ENCODE results near the gene MRAP2. TPM values are rescaled to one million over a fixed set of nuclear protein-coding genes. Genes with fewer than 3 reads are reported as not detected.
"Not testable (repeated sequence)": the region's sequence is repeated elsewhere in the genome, so short reads cannot be mapped to it uniquely, and the experiment has no call there.

Gene MRAP2
- polyA plus RNA-seq, 3 donors = 2.6 to 3.5 (median 3.4) TPM

- DNase-seq (ENCODE audit: low read depth in 3 of 3, low spot score in 2 of 3) = no peak
Measured at GRCh38 chr6:84118191-84118590, 84.6 kb downstream of the MRAP2 start.

GRCh38 chr6:84119277-84119676, 85.7 kb downstream of the MRAP2 start:
- DNase-seq (ENCODE audit: low read depth in 3 of 3, low spot score in 2 of 3) = no peak

- DNase-seq (ENCODE audit: low read depth in 3 of 3, low spot score in 2 of 3) = no peak
Measured at GRCh38 chr6:84123186-84123585, 89.6 kb downstream of the MRAP2 start.

GRCh38 chr6:84129588-84129987, 96.0 kb downstream of the MRAP2 start:
- DNase-seq (ENCODE audit: low read depth in 3 of 3, low spot score in 2 of 3) = not testable (repeated sequence)

- not testable (repeated sequence) for DNase-seq (ENCODE audit: low read depth in 3 of 3, low spot score in 2 of 3)
Measured at GRCh38 chr6:84133385-84133784, 99.8 kb downstream of the MRAP2 start.

- DNase-seq (ENCODE audit: low read depth in 3 of 3, low spot score in 2 of 3) = no peak
Measured at GRCh38 chr6:84135291-84135690, 101.7 kb downstream of the MRAP2 start.

- no peak for DNase-seq (ENCODE audit: low read depth in 3 of 3, low spot score in 2 of 3)
Measured at GRCh38 chr6:84136364-84137050, 102.9 kb downstream of the MRAP2 start.

GRCh38 chr6:84137051-84137375, 103.4 kb downstream of the MRAP2 start:
- no peak for DNase-seq (ENCODE audit: low read depth in 3 of 3, low spot score in 2 of 3)

- no peak for DNase-seq (ENCODE audit: low read depth in 3 of 3, low spot score in 2 of 3)
Measured at GRCh38 chr6:84137989-84138575, 104.5 kb downstream of the MRAP2 start.

- no peak for DNase-seq (ENCODE audit: low read depth in 3 of 3, low spot score in 2 of 3)
Measured at GRCh38 chr6:84139311-84139710, 105.7 kb downstream of the MRAP2 start.

Other genes with a start within 250 kb of the MRAP2 start
- gene RIPPLY2, start 180.4 kb upstream of the MRAP2 start, polyA plus RNA-seq (ENCODE audit: insufficient read length in 3 of 3) = under 1 TPM in 1 of 3 donors, not detected in 2; 0.10 TPM
- 10 to 100 TPM in 2 of 3 donors, 1 to 10 TPM in 1; 9.6 to 12.2 (median 10.2) TPM for gene CYB5R4, start 174.1 kb upstream of the MRAP2 start, polyA plus RNA-seq (ENCODE audit: insufficient read length in 3 of 3)
- 10 to 100 TPM; 19.2 to 21.6 (median 20.6) TPM for gene CEP162, start 193.9 kb downstream of the MRAP2 start, polyA plus RNA-seq (ENCODE audit: insufficient read length in 3 of 3)

All from right renal cortex interstitium (tissue), 3 donors.